ENCODE measurements around the gene ST7.
A peak's percentile ranks its signal among the peaks of the same experiment; 100 is the strongest.

Gene ST7

DNA sequence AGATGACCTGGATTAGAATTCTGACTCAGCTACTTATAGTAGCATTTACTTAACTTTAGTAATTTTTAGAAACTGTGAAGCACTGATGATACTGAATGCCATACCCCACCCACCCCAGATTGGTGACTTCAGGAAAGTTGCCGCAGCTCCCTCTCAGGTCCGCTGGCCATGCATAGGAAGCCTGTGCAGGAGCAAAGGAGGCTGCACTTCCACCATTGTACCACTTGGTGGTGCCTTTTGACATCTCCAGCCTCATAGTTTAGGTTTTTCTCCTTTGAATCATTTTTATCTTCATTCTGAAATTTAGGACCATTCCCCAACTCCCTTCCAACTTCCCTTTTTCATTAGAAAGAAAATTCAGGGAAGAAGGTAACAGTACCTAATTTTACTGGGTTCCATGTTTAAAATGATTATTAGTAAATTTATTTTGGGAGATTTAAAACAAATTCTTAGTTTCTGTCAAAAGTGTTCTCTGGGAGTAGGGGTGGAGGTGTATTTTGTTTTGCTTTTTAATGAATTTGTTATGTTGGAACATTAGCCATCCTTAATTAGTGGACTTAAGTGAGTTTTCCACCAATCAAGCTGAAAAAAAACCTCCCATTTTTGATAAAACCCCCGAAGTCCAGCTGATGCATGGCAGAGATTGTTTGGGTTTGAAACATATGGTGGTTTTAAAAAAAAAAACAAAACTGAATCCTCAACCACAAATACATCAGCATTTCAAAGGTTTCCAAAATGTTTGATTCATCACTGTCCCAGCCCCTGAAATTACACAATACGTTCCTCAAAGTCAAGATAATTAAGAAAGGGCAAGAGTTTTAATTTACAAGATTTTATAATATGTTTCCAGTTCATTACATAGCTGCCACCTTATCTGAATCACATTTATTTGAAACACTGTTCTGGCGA, 259.9 kb downstream of the ST7 start:
- TF ChIP-seq, protein P1, sequence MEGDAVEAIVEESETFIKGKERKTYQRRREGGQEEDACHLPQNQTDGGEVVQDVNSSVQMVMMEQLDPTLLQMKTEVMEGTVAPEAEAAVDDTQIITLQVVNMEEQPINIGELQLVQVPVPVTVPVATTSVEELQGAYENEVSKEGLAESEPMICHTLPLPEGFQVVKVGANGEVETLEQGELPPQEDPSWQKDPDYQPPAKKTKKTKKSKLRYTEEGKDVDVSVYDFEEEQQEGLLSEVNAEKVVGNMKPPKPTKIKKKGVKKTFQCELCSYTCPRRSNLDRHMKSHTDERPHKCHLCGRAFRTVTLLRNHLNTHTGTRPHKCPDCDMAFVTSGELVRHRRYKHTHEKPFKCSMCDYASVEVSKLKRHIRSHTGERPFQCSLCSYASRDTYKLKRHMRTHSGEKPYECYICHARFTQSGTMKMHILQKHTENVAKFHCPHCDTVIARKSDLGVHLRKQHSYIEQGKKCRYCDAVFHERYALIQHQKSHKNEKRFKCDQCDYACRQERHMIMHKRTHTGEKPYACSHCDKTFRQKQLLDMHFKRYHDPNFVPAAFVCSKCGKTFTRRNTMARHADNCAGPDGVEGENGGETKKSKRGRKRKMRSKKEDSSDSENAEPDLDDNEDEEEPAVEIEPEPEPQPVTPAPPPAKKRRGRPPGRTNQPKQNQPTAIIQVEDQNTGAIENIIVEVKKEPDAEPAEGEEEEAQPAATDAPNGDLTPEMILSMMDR (IDR thresholded peaks at IDR 0.05; ENCODE audit: low read depth, low read length): peak; percentile 97
- in situ Hi-C loops (cut with HindIII; ENCODE audit: low sequenced_read_pairs): no loop called here
- no peak overlapping the region for H3K4me3 ChIP-seq (ENCODE audit: low read depth, low read length)
- DNase-seq (ENCODE audit: low read depth, low spot score): peak; percentile 73

DNA sequence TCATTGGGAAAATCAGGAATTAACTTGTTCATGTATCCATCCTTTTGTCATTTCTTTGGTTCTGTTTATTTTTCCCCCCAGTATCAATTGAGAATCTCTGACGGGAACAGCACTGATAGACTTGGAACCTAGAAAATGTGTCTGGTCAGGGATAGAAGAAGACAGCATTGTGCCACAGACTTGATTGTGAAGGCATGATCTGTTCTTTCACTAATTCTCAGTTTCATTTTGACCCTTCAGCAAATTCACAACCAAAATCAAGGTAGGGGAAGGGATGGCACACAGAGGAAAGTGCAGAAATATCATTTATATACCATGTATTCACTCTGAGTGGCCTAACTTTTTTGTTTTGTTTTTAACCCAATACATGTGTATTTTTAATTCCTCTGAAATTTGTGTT, 262.7 kb downstream of the ST7 start:
- TF ChIP-seq, protein P1 (IDR thresholded peaks at IDR 0.05; ENCODE audit: low read depth, low read length): no peak
- no peak overlapping the region for H3K4me3 ChIP-seq (ENCODE audit: low read depth, low read length)
- in situ Hi-C loops (cut with HindIII; ENCODE audit: low sequenced_read_pairs): no loop called here
- no peak for DNase-seq (ENCODE audit: low read depth, low spot score)

DNA sequence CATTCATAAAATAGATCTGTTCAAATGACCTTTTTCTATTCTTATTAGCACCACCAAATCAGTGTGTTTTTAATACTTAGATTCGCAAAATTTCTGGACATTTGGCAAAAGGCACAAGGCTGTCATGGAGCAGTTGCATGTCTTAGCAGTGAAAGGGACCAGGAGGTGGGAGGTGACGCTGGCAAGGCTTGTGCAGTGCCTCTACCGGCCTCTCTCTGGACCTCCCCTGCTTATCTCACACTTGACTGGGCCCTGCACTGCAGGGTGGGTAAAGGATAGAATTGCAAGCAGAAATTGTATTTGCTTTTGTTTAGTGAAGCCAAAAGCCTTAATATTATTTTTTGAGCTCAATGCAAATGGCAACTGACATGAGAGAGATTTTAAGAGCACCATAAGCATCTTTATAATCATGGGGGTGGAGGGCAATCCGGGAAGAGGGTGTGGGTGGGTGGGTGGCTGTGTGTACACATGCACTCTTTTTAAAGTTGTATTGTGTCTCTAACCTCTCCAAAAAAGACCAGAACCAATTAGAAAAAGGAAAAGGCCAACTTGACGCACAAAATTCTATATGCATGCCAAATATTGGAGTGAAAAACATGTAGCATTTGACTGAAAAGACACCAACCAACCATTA, 263.3 kb downstream of the ST7 start:
- no peak for DNase-seq (ENCODE audit: low read depth, low spot score)
- in situ Hi-C loops (cut with HindIII; ENCODE audit: low sequenced_read_pairs): no loop called here
- no peak overlapping the region for H3K4me3 ChIP-seq (ENCODE audit: low read depth, low read length)
- TF ChIP-seq, protein P1 (IDR thresholded peaks at IDR 0.05; ENCODE audit: low read depth, low read length): no peak

DNA sequence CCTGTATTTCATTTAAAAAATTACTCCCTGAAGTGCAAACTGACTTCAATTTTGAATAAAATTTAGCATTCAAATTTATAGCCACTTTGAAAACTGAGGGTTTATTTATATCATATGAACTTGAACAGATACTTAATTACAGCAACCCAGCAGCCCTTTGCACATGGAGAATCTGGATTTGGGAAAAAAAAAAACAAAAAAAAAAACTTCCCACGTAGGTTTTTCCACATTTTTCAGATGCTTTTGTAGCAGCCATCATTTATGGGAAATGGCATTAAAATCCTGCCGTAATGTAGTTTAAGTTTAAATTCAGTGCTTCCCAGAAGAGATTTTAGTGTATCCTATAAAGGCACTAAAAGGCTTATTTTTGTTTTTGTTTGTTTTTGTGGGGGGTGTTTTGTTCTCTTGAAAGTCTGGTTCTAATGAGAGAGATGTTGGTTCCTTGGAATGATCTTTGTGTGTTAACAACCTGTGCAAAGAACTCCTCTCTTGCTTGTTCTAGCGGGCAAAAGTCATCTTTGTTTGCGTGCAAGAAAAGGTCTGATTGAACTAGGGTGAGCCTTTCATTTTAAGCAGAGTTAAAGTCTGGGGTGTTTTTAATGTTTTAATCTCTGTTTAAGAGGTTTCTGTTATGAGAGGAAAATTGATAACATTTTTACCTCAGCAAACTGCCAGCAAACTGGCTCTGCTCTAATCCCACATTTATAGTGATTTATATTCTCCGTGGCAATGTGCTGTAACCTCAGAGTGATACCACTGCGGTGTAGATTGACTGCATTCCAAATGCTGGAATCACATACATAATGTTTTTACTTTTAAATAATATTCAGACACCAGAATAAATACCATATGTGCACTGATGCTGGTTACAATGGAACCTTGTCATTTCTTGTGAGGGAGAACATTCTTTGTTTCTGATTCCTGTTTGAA, 264.1 kb downstream of the ST7 start:
- DNase-seq (ENCODE audit: low read depth, low spot score): peak; percentile 59
- in situ Hi-C loops (cut with HindIII; ENCODE audit: low sequenced_read_pairs): no loop called here
- H3K4me3 ChIP-seq (ENCODE audit: low read depth, low read length): no peak overlapping the region
- TF ChIP-seq, protein P1 (IDR thresholded peaks at IDR 0.05; ENCODE audit: low read depth, low read length): no peak

DNA sequence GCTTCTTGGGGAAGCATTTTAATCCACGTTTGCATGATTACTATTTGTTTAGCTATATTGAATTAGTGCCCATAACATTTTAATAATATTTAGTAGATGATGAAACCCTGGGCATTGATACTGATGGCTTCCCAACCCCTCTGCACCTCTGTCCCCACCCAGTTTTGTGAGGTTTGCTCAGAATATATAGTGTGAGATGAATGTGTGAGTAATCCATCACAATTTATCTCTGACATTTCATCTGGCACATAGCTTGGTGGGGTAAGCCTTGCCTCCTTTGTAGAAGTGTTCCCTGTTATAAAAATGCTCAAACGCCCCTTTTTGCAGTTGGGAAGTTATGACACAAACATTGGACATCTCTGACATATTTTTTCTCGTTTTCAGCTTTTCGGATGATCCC, 265.4 kb downstream of the ST7 start:
- TF ChIP-seq, protein P1 (IDR thresholded peaks at IDR 0.05; ENCODE audit: low read depth, low read length): no peak
- DNase-seq (ENCODE audit: low read depth, low spot score): no peak
- no peak overlapping the region for H3K4me3 ChIP-seq (ENCODE audit: low read depth, low read length)
- in situ Hi-C loops (cut with HindIII; ENCODE audit: low sequenced_read_pairs): no loop called here

DNA sequence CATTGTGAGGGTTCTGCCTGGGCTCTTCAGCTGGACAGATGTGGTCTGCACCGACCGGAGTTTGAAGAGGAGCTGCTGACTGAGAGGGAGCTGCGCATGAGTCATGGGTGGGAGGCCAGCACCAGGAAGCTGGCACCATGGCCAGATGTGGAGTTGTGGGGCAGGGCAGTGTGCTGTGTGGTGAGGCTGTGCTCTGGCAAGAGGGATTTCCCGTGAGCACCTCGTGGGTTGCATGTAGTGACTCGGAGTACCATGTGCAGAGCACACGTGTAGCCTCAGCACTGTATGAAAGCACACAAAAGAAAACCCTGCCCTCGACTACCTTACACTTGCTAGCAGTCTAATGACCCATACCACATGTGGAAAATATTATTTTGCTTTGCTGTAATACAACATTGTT, 266.2 kb downstream of the ST7 start:
- no peak overlapping the region for H3K4me3 ChIP-seq (ENCODE audit: low read depth, low read length)
- DNase-seq (ENCODE audit: low read depth, low spot score): no peak
- TF ChIP-seq, protein P1 (IDR thresholded peaks at IDR 0.05; ENCODE audit: low read depth, low read length): no peak
- in situ Hi-C loops (cut with HindIII; ENCODE audit: low sequenced_read_pairs): no loop called here

Measured in astrocyte of the spinal cord (primary cell).